A549 (cell line): ENCODE data around the gene CHD8.

Source experiments
- BHLHE40 ChIP-seq: IDR thresholded peaks from 2 replicates; pipeline ENCODE4 v1.6.1; 2012; ENCODE audit warnings: low read depth, low read length, inconsistent platforms
- CHD2 ChIP-seq: fragments of 150-350 bp; IDR thresholded peaks from 2 replicates; pipeline ENCODE4 v1.6.1; 2014; ENCODE audit warnings: low read length; ENCODE audit not compliant: partially characterized antibody
- CTCF ChIP-seq: fragments of >200 bp; sonication (Bioruptor Twin); formaldehyde crosslinking; IDR thresholded peaks from 3 replicates; pipeline ENCODE4 v1.5.1; 2016
- EP300 ChIP-seq, 2 experiments: fragments of >200 bp; sonication (Bioruptor Twin); formaldehyde crosslinking; IDR thresholded peaks; 2 replicates in 1 of 2; 3 replicates in 1 of 2; pipeline ENCODE4 v1.6.1; 2016 to 2017
- KDM1A ChIP-seq: fragments of 200-600 bp; sonication (generic); IDR thresholded peaks from 2 replicates; pipeline ENCODE4 v1.6.1; 2016; ENCODE audit warnings: low read depth, mild to moderate bottlenecking
- MAX ChIP-seq: IDR thresholded peaks from 2 replicates; pipeline ENCODE4 v1.6.1; 2012
- POLR2A ChIP-seq: IDR thresholded peaks from 2 replicates; pipeline ENCODE4 v1.6.1; 2012; ENCODE audit warnings: mild to moderate bottlenecking, low read length
- REST ChIP-seq: fragments of 200-600 bp; sonication (generic); IDR thresholded peaks from 2 replicates; pipeline ENCODE4 v1.6.1; 2016; ENCODE audit warnings: antibody characterized with exemption, mild to moderate bottlenecking, moderate library complexity
- SMC3 ChIP-seq: fragments of >200 bp; sonication (Bioruptor Twin); formaldehyde crosslinking; IDR thresholded peaks from 3 replicates; pipeline ENCODE4 v1.6.1; 2018; ENCODE audit warnings: inconsistent platforms
- USF2 ChIP-seq: fragments of 450-650 bp; IDR thresholded peaks from 2 replicates; pipeline ENCODE4 v1.6.1; 2014; ENCODE audit warnings: antibody characterized with exemption

GRCh38 chr14:21505012-21505553 lies 49.2 kb upstream of the CHD8 start:
- no peak for TF ChIP-seq KDM1A
- no peak for TF ChIP-seq CTCF
- TF ChIP-seq MAX = no peak
- no peak for TF ChIP-seq POLR2A
- no peak for TF ChIP-seq REST
- TF ChIP-seq USF2 = no peak
- no peak for TF ChIP-seq EP300 (IDR thresholded peaks at IDR 0.05)
- no peak for TF ChIP-seq BHLHE40
- TF ChIP-seq CHD2 = no peak
- no peak for TF ChIP-seq SMC3
